Hepatocyte (in vitro differentiated cells): ENCODE results near the gene GBE1.

Experiments used
- CTCF ChIP-seq: fragments of 200-600 bp; sonication (generic); IDR thresholded peaks from 2 replicates; pipeline ENCODE4 v1.5.1; 2016; ENCODE audit warnings: antibody characterized with exemption, mild to moderate bottlenecking; ENCODE audit not compliant: poor library complexity
- EZH2 ChIP-seq: fragments of 200-600 bp; sonication (generic); IDR thresholded peaks from 2 replicates; pipeline ENCODE4 v1.6.1; 2016; ENCODE audit warnings: antibody characterized with exemption, mild to moderate bottlenecking, borderline replicate concordance

GRCh38 chr3:81735334-81735733 is 26.1 kb downstream of the GBE1 start:
- TF ChIP-seq CTCF (no peak), EZH2 (no peak)
